Panc1 (cell line): Measurements from ENCODE around the gene ZBTB37. TPM values are rescaled to one million over a fixed set of nuclear protein-coding genes. Genes with fewer than 3 reads are reported as not detected.

Experiments
- ATAC-seq: fragments of 200-7000 bp; cut with Tn5 transposase; 2 replicates; pipeline ENCODE4 v1.9.1; 2020; ENCODE audit warnings: mild to moderate bottlenecking, moderate library complexity
- BruUV-seq: library from RNA; stranded (reverse); fragments of 400-500 nt; replicated peaks from 2 replicates; lab custom pipeline; 2021; lab: Mats Ljungman, UMichigan
- CTCF ChIA-PET: fragments of 300-600 bp; sonication (Branson Sonifier 250); formaldehyde crosslinking; loops from one replicate; lab custom pipeline; 2022; ENCODE audit warnings: antibody characterized with exemption; lab: Charles Lee
- POLR2A ChIA-PET: fragments of 300-600 bp; sonication (Branson Sonifier 250); formaldehyde crosslinking; loops from one replicate; lab custom pipeline; 2022; ENCODE audit warnings: antibody characterized with exemption; lab: Charles Lee
- DNase-seq: peaks from one replicate; pipeline ENCODE4 v3.0.0-alpha.2; 2010; ENCODE audit warnings: low read depth, low spot score
- H3K27ac ChIP-seq: 2 replicates; pipeline ENCODE4 v1.5.1; 2011; ENCODE audit warnings: mild to moderate bottlenecking, low read length, inconsistent platforms
- H3K27me3 ChIP-seq: fragments of 200-500 bp; sonication (Bioruptor generic); 2 replicates; pipeline ENCODE4 v1.6.0; 2014; ENCODE audit warnings: low read length, inconsistent platforms; ENCODE audit not compliant: control insufficient read depth, insufficient read depth
- H3K36me3 ChIP-seq: fragments of 200-500 bp; sonication (Bioruptor generic); 2 replicates; pipeline ENCODE4 v1.5.1; 2014; ENCODE audit warnings: inconsistent platforms, mild to moderate bottlenecking, low read length, moderate library complexity; ENCODE audit not compliant: control insufficient read depth, insufficient read depth
- H3K4me1 ChIP-seq: 2 replicates; pipeline ENCODE4 v1.5.1; 2011; ENCODE audit warnings: inconsistent platforms, mild to moderate bottlenecking, low read length, moderate library complexity; ENCODE audit not compliant: control insufficient read depth, insufficient read depth
- H3K4me3 ChIP-seq, 2 experiments: 2 replicates each; pipeline ENCODE4 v1.5.1; 2011 to 2012; ENCODE audit warnings: low read depth in 2 of 2, low read length in 2 of 2, mild to moderate bottlenecking in 2 of 2, inconsistent platforms in 1 of 2, moderate library complexity in 1 of 2
- H3K9me3 ChIP-seq: fragments of 200-500 bp; sonication (Bioruptor generic); 2 replicates; pipeline ENCODE4 v1.5.1; 2014; ENCODE audit warnings: low read depth, mild to moderate bottlenecking, inconsistent platforms, low read length, moderate library complexity; ENCODE audit not compliant: control insufficient read depth, insufficient read depth
- CTCF ChIP-seq: fragments of 450-650 bp; IDR thresholded peaks from 2 replicates; pipeline ENCODE4 v1.5.1; 2017; ENCODE audit warnings: mild to moderate bottlenecking
- POLR2AphosphoS5 ChIP-seq: IDR thresholded peaks from 2 replicates; pipeline ENCODE4 v1.6.1; 2012; ENCODE audit warnings: mild to moderate bottlenecking, low read depth, low read length, moderate library complexity
- REST ChIP-seq, 2 experiments: IDR thresholded peaks; 2 replicates each; pipeline ENCODE4 v1.6.1; 2011 to 2012; ENCODE audit warnings: low read depth in 2 of 2, control low read depth in 1 of 2, low read length in 1 of 2, mild to moderate bottlenecking in 1 of 2, moderate library complexity in 1 of 2; ENCODE audit not compliant: insufficient read depth in 1 of 2
- SIN3A ChIP-seq: IDR thresholded peaks from 2 replicates; pipeline ENCODE4 v1.6.1; 2012; ENCODE audit warnings: low read depth, mild to moderate bottlenecking, low read length, moderate library complexity, borderline replicate concordance; ENCODE audit not compliant: insufficient read depth
- TCF7L2 ChIP-seq: IDR thresholded peaks from 2 replicates; pipeline ENCODE4 v1.6.1; 2011; ENCODE audit warnings: mild to moderate bottlenecking, low read depth, low read length, inconsistent platforms
- in situ Hi-C: cut with HindIII; loops from 2 replicates; pipeline ENCODE4 v1.10.0; 2016; ENCODE audit warnings: low sequenced_read_pairs, low pct_unique_long_range_greater_than_20kb
- intact Hi-C: fragments of 100-400 bp; cut with micrococcal nuclease; formaldehyde crosslinking; loops from one replicate; pipeline ENCODE4 v1.10.0; 2022; ENCODE audit not compliant: unreplicated experiment
- total RNA-seq: library from RNA; stranded (reverse); gene quantifications from one replicate; pipeline ENCODE4 v1.2.1, GENCODE V29; 2021; ENCODE audit not compliant: unreplicated experiment

ZBTB37 gene
- total RNA-seq, 1 experiment from 2014 or later: 11.6 TPM

GRCh38 chr1:173884701-173885100, 16.5 kb downstream of the ZBTB37 start:
- BruUV-seq: no TSS peak
- intact Hi-C loops: no loop called here
- H3K4me1 ChIP-seq: no peaks in the 10 kb centered on the region
- no peak for TF ChIP-seq TCF7L2
- no peak for TF ChIP-seq POLR2AphosphoS5
- no peak for TF ChIP-seq SIN3A
- no peak for TF ChIP-seq CTCF
- no peak for TF ChIP-seq REST (IDR thresholded peaks at IDR 0.05; ENCODE audit: insufficient read depth in 1 of 2, low read depth in 2 of 2, low read length in 1 of 2)
- no peaks in the 10 kb centered on the region for H3K27me3 ChIP-seq
- H3K4me3 ChIP-seq: no peak overlapping the region
- ChIA-PET CTCF (no interaction called here), POLR2A (no interaction called here)
- in situ Hi-C loops: no loop called here
- ATAC-seq (no peak), DNase-seq (no peak)
- H3K9me3 ChIP-seq: no peaks in the 10 kb centered on the region
- H3K27ac ChIP-seq: no peak overlapping the region
- H3K36me3 ChIP-seq: peaks cover 5% of the 10 kb centered on the region; the same call in 1 of the 2 replicates

- no peak for DNase-seq
- in situ Hi-C loops (no loop called here), intact Hi-C loops (no loop called here)
- no peak for ATAC-seq
- H3K27me3 ChIP-seq: no peaks in the 10 kb centered on the region
- peaks cover 5% of the 10 kb centered on the region; the same call in 1 of the 2 replicates for H3K36me3 ChIP-seq
- no TSS peak for BruUV-seq
- ChIA-PET POLR2A (no interaction called here), CTCF (no interaction called here)
- H3K27ac ChIP-seq: no peak overlapping the region
- no peaks in the 10 kb centered on the region for H3K4me1 ChIP-seq
- no peak for TF ChIP-seq SIN3A
- H3K9me3 ChIP-seq: no peaks in the 10 kb centered on the region
- no peak overlapping the region for H3K4me3 ChIP-seq
Measured at GRCh38 chr1:173886746-173887611, 18.8 kb downstream of the ZBTB37 start.

- H3K27ac ChIP-seq: no peak overlapping the region
- DNase-seq (no peak), ATAC-seq (no peak)
- TF ChIP-seq POLR2AphosphoS5 (no peak), TCF7L2 (no peak), SIN3A (no peak), REST (IDR thresholded peaks at IDR 0.05; ENCODE audit: insufficient read depth in 1 of 2, low read depth in 2 of 2, low read length in 1 of 2) (no peak), CTCF (no peak)
- in situ Hi-C loops (no loop called here), intact Hi-C loops (no loop called here)
- no peaks in the 10 kb centered on the region for H3K9me3 ChIP-seq
- ChIA-PET CTCF (no interaction called here), POLR2A (no interaction called here)
- BruUV-seq: no TSS peak
- H3K27me3 ChIP-seq: no peaks in the 10 kb centered on the region
- no peaks in the 10 kb centered on the region for H3K4me1 ChIP-seq
- peaks cover 5% of the 10 kb centered on the region; the same call in 1 of the 2 replicates for H3K36me3 ChIP-seq
- no peak overlapping the region for H3K4me3 ChIP-seq
Measured at GRCh38 chr1:173887627-173888026, 19.4 kb downstream of the ZBTB37 start.
